AG04449 (cell line): ENCODE data around the gene SBK1.
"Not testable (repeated sequence)": the region's sequence is repeated elsewhere in the genome, so short reads cannot be mapped to it uniquely, and the experiment has no call there.

Source experiments
- CTCF ChIA-PET: fragments of 350-600 bp; formaldehyde crosslinking; extraction: SDS; loops from one replicate; lab custom pipeline; 2021; ENCODE audit warnings: antibody characterized with exemption; lab: Yijun Ruan, JAX
- POLR2A ChIA-PET: fragments of 400-600, 350-600 bp; formaldehyde crosslinking; extraction: SDS; loops from one replicate; lab custom pipeline; 2020; ENCODE audit warnings: antibody characterized with exemption, inconsistent platforms; lab: Yijun Ruan, JAX
- DNase-seq: peaks from one replicate; pipeline ENCODE4 v3.0.0-alpha.2; 2010; ENCODE audit warnings: low read depth, low spot score
- H3K4me3 ChIP-seq: 2 replicates; pipeline ENCODE4 v1.5.1; 2011; ENCODE audit warnings: low read depth, mild to moderate bottlenecking, control low read depth, low read length
- TF ChIP-seq, protein P1 (sequence below): IDR thresholded peaks from one replicate; pipeline ENCODE4 v1.5.1; 2011; ENCODE audit warnings: mild to moderate bottlenecking, moderate library complexity, low read length, control low read depth, inconsistent platforms; ENCODE audit not compliant: insufficient read depth; ENCODE audit errors: missing control alignments

Gene SBK1

DNA sequence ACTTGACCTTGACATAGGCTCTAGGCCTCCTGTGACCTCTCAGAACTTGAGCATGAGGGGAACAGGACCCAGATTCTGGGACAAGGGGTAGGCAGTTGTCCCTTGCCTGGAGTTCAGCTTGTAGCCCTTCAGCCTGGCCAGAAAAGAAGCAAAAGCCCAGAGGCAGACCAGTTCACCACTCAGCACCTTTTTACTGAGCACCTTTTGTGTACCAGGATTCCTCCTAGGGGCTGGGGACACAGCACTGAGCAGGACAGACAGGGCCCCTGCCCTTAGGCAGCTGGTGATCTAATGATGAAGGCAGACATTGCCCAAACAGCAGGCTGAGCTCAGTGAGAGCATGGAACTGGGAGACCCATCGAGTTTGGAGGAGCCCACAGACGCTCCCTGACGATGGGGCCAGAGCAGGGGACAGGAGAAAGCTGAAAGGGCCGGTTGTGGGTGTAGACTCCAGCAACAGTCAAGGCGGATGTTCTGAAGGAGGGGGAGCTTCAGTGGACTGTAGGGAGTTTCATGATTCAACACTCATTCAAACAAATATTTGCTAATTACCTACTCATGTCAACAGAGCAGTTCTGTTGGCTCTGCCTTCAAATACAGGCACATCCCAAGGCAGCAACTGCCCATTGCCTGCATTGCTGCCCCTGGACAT is 32.0 kb downstream of the SBK1 start:
- TF ChIP-seq, protein P1, sequence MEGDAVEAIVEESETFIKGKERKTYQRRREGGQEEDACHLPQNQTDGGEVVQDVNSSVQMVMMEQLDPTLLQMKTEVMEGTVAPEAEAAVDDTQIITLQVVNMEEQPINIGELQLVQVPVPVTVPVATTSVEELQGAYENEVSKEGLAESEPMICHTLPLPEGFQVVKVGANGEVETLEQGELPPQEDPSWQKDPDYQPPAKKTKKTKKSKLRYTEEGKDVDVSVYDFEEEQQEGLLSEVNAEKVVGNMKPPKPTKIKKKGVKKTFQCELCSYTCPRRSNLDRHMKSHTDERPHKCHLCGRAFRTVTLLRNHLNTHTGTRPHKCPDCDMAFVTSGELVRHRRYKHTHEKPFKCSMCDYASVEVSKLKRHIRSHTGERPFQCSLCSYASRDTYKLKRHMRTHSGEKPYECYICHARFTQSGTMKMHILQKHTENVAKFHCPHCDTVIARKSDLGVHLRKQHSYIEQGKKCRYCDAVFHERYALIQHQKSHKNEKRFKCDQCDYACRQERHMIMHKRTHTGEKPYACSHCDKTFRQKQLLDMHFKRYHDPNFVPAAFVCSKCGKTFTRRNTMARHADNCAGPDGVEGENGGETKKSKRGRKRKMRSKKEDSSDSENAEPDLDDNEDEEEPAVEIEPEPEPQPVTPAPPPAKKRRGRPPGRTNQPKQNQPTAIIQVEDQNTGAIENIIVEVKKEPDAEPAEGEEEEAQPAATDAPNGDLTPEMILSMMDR: no peak
- CTCF ChIA-PET: interaction anchor here (2.3 to 2.6 kb wide), 2 partner anchors 11 to 47 kb away, joined by 13 to 15 read pairs; no protein-coding TSS in a partner anchor
- POLR2A ChIA-PET: no interaction called here
- no peak for DNase-seq
- no peak overlapping the region for H3K4me3 ChIP-seq

DNA sequence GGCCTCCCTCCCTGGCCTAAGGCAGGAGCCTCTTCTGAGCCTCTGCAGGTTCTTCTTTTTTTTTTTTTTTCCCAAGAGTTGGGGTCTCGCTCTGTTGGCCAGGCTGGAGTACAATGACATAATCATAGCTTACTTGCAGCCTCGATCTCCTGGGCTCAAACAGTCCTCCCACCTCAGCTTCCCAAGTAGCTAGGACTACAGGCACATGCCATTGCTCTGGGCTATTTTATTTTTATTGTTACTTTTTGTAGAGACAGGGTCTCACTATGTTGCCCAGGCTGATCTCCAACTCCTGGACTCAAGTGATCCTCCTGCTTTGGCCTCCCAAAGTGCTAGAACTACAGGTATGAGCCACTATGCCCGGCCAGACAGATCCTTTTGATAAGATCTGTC is 32.6 kb downstream of the SBK1 start:
- ChIA-PET POLR2A (no interaction called here), CTCF (interaction anchor here (2.3 to 2.6 kb wide), 2 partner anchors 12 to 47 kb away, joined by 13 to 15 read pairs; no protein-coding TSS in a partner anchor)
- no peak for DNase-seq
- TF ChIP-seq, protein P1: no peak
- H3K4me3 ChIP-seq: no peak overlapping the region

DNA sequence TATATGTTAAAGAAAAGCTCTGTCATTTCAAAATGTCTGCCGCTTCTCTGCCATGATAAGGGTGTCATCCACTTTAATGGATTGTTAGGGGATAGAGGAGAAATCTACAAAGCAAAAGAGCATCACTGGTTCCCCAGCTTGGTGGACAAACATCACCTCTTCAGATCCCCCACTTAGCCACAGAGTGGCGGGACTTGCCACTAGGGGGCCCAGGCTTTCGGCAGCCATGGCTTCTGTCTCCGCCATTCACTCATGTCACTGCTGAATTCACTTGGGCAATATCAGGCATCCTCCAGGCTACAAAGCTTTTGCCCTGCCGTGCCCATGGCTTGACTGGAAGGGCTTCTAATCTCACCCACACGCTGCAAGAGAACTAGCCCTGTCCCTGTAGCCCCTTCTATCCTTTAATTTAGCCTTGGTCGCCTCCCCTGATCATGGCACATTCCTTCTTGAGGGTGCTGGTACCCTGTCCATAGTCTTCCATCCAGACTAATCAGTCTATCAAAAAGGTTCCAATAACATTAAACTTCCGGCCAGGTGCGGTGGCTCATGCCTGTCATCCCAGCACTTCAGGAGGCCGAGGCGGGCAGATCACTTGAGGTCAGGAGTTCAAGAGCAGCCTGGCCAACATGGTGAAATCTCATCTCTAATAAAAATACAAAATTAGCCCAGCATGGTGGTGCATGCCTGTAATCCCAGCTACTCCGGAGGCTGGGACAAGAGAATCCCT is 34.7 kb downstream of the SBK1 start:
- ChIA-PET POLR2A (no interaction called here), CTCF (interaction anchor here (0.9 to 2.6 kb wide), 7 partner anchors 9 to 49 kb away, joined by 3 to 13 read pairs (median 6); no protein-coding TSS in a partner anchor)
- no peak overlapping the region for H3K4me3 ChIP-seq
- DNase-seq: no peak
- TF ChIP-seq, protein P1: peak; percentile 87

DNA sequence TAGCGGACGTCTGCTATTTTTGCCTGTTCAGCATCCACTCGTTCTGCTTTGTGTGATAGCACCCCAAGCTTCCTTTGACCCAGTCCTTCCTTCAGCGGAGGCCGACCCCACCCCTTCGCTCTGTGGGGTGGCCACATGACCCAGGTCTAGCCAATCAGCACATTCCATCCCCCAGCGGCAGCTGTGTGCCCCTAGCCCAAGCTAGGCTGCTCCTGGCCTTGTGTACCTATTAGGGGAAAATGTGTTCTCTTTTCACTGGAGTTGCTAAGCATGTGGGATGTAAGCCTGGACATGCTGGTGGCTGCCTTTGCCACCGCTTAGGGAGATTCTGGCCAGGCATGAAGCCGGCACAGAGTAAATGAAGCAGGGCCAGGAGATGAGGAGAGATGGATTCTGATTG is 37.9 kb downstream of the SBK1 start:
- CTCF ChIA-PET, POLR2A ChIA-PET, DNase-seq, H3K4me3 ChIP-seq: not testable (repeated sequence)

DNA sequence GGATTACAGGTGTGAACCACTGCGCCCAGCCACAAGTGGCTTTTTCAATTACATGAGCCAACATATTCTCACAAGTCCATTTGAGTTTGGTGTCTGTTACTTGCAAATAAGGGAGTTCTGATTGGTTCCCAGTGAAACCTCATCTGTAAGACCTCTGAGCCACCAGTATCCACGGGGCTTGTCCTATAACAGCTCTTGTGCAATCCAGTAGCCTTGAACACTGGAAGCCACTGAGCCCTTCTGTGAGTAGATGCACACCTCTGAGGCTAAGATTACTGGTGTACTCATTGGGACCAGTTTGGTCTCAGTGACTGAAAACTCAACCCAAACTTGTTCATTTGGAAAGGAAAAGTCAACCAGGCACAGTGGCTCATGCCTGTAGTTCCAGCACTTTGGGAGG is 38.7 kb downstream of the SBK1 start:
- H3K4me3 ChIP-seq, DNase-seq, CTCF ChIA-PET, POLR2A ChIA-PET: not testable (repeated sequence)

DNA sequence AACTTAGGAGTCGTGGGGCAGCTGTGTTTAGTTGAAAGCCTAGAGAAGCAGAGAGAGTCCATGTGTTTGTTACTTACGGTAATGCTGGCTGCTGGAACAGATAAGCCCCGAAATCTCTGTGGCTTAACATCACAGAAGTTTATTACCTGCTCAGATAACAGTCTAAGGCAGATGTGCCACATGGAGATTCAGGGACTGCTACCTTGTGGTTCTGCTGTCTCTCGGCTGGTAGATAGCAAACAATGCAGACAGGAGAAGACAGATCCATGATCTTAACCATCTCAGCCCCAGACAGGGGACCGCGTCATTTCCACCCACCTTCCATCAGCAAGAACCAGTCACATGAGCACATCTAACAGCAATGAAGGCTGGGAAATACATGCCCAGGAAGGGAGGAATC is 40.3 kb downstream of the SBK1 start:
- H3K4me3 ChIP-seq, CTCF ChIA-PET, POLR2A ChIA-PET, DNase-seq: not testable (repeated sequence)

DNA sequence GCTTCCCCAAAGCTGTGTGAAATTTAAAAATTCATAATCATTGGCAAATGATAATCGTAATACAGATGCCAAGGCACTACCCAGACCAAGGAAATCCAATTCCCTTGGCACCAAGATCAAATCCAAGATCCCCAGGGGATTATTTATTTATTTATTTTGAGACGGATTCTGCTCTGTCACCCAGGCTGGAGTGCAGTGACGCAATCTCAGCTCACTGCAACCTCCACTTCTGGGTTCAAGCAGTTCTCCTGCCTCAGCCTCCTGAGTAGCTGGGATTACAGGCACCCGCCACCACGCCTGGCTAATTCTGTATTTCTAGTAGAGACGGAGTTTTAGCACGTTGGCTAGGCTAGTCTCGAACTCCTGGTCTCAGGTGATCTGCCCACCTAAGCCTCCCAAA is 43.4 kb downstream of the SBK1 start:
- DNase-seq, H3K4me3 ChIP-seq, POLR2A ChIA-PET, CTCF ChIA-PET: not testable (repeated sequence)

DNA sequence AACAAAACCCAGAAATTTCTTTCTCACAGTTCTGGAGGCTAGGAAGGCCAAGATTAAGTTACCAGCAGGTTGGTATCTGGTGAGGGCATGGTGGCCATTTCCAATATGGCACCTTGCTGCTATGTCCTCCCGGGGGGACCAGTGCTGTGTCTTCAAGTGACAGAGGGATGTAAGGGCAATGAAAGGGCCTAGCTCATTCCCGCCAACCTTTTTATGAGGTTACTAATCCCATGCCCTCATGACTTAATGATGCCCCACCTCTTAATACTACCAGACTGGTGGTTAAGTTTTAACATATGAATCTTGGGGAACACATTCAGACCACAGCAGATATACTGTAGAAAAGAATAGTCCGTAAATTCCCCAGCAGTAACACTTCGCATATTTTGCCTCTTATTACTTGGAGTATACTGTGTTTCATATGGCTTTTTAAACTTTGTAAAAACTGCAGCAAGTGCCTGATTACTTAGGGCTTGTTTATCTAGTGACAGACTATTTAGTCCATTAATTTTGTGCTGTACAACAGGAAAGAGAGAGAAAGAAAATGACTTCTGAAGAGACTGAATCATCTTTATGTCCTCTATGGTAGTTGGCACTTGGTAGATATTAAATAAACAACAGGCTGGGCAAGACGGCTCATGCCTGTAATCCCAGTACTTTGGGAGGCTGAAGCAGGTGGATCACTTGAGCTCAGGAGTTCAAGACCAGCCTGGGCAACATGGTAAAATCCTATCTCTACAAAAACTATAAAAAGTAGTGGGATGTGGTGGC is 44.8 kb downstream of the SBK1 start:
- POLR2A ChIA-PET, DNase-seq, H3K4me3 ChIP-seq: not testable (repeated sequence)
- CTCF ChIA-PET: interaction anchor here (0.9 kb wide), 1 partner anchor 19 kb away, joined by 3 read pairs; no protein-coding TSS in a partner anchor

DNA sequence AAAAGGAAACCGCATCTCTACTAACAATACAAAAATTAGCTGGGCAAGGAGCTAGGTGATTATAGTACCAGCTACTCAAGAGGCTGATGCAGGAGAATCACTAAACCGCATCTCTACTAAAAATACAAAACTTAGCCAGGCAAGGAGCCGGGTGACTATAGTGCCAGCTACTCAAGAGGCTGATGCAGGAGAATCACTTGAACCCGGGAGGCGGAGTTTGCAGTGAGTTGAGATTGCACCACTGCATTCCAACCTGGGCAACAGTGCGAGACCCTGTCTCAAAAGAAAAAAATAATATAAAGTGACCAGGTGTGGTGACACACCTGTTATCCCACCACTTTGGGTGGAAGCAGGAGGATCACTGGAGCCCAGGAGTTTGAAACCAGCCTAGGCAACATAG is 45.9 kb downstream of the SBK1 start:
- POLR2A ChIA-PET, H3K4me3 ChIP-seq, DNase-seq, CTCF ChIA-PET: not testable (repeated sequence)

DNA sequence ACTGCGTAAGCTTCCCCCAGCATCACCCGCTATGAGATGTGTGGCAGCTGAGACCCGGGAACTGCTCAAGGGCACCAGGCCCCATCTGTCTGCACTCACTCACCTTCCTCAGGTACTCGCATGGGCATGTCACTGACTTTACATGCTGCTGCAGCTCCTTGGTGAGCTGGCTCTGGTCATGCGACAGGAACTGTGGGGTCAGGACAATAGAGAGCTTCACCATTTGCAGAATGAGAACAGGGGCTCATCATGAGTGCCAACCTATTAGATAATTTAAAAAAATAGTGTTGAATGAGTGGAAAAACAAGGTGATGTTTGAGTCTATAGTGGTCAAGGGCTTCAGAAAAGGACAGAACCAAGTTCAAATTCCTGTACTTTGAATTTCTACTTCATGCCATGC is 70.3 kb downstream of the SBK1 start:
- H3K4me3 ChIP-seq, CTCF ChIA-PET, POLR2A ChIA-PET: not testable (repeated sequence)

DNA sequence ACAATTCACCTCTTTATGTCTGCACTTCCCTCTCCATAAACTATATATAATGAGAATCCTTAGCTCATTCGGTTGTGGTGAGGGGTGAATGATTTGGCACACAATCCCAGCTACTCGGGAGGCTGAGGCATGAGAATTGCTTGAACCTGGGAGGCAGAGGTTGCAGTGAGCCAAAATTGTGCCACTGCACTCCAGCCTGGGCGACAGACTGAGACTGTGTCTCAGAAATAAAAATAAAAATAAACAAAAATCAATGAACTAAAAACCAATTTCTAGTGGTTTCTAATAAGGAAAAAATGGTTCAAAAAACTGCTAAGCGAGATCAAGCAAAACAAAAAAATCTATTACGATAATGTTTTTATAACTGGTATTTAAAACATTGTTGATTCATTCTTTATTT is 71.1 kb downstream of the SBK1 start, which contains the start of gene NPIPB6:
NPIPB6 (minus strand) TSS at position 101 of the 400 bp plus-strand sequence. CDS start 686 bp downstream, outside the sequence.
- POLR2A ChIA-PET, H3K4me3 ChIP-seq, DNase-seq, CTCF ChIA-PET: not testable (repeated sequence)

More for the DNA sequence above, 70.3 kb downstream of the SBK1 start:
- not testable (repeated sequence) for DNase-seq
